ENCODE measurements around the gene PSKH1.
A peak's percentile ranks its signal among the peaks of the same experiment; 100 is the strongest.

The PSKH1 gene

GRCh38 chr16:67847064-67847861, 45.8 kb upstream of the PSKH1 start, which contains the start of gene CENPT:
Gene CENPT (minus strand): TSS chr16:67847693. CDS start chr16:67833859, 13,834 bp downstream.
- DNase-seq (ENCODE audit: low read depth): peak; percentile 36
- peak within 1 kb of the TSS; percentile 88 for H3K4me3 ChIP-seq (ENCODE audit: control insufficient read depth, low read depth, low read length)
- TF ChIP-seq CTCF (conservative IDR thresholded peaks at IDR 0.05; ENCODE audit: control insufficient read depth, insufficient read depth, low read depth, low read length): no peak

- DNase-seq (ENCODE audit: low read depth): no peak
- no peak for TF ChIP-seq CTCF (conservative IDR thresholded peaks at IDR 0.05; ENCODE audit: control insufficient read depth, insufficient read depth, low read depth, low read length)
- peak overlapping the region; percentile 88 for H3K4me3 ChIP-seq (ENCODE audit: control insufficient read depth, low read depth, low read length)
These were observed 44.9 kb upstream of the PSKH1 start for GRCh38 chr16:67848118-67848517.

DNA sequence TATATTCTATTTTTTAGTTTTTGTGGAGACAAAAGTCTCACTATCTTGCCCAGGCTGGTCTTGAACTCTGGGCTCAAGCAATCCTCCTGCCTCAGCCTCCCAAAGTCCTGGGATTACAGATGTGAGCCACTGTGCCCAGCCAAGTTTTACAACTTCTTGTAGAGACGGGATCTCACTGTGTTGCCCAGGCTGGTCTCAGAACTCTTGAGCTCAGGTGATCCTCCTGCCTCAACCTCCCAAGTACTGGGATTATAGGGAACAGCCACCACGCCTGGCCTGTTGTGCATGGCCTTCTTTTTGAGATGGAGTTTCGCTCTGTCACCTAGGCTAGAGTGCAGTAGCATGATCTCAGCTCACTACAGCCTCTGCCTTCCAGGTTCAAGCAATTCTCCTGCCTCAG, 39.4 kb upstream of the PSKH1 start:
- H3K4me3 ChIP-seq (ENCODE audit: control insufficient read depth, low read depth, low read length): no peak overlapping the region
- DNase-seq (ENCODE audit: low read depth): no peak
- TF ChIP-seq CTCF (conservative IDR thresholded peaks at IDR 0.05; ENCODE audit: control insufficient read depth, insufficient read depth, low read depth, low read length): no peak

DNA sequence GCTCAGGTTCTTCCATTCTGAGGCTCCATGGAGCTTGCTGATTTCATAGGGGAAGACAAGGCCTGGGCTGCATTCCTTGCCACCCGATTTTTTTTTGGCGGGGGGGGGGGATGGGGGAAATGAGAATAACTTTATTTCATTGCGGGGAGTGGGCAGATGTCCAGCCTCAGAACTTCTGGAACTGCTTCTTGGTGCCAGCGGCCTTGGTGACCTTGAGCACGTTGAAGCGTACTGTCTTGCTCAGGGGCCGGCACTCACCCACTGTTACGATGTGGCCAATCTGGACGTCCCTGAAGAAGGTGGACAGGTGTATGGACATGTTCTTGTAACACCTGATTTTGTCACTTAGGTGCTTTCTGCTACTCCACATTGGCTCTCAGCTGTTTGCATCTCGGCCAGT, 37.3 kb upstream of the PSKH1 start:
- DNase-seq (ENCODE audit: low read depth): no peak
- H3K4me3 ChIP-seq (ENCODE audit: control insufficient read depth, low read depth, low read length): no peak overlapping the region

GRCh38 chr16:67856927-67857546, 36.0 kb upstream of the PSKH1 start:
- no peak overlapping the region for H3K4me3 ChIP-seq (ENCODE audit: control insufficient read depth, low read depth, low read length)
- DNase-seq (ENCODE audit: low read depth): no peak
- TF ChIP-seq CTCF (conservative IDR thresholded peaks at IDR 0.05; ENCODE audit: control insufficient read depth, insufficient read depth, low read depth, low read length): no peak

More for the DNA sequence above, 37.3 kb upstream of the PSKH1 start:
- no peak for TF ChIP-seq CTCF (conservative IDR thresholded peaks at IDR 0.05; ENCODE audit: control insufficient read depth, insufficient read depth, low read depth, low read length)

DNA sequence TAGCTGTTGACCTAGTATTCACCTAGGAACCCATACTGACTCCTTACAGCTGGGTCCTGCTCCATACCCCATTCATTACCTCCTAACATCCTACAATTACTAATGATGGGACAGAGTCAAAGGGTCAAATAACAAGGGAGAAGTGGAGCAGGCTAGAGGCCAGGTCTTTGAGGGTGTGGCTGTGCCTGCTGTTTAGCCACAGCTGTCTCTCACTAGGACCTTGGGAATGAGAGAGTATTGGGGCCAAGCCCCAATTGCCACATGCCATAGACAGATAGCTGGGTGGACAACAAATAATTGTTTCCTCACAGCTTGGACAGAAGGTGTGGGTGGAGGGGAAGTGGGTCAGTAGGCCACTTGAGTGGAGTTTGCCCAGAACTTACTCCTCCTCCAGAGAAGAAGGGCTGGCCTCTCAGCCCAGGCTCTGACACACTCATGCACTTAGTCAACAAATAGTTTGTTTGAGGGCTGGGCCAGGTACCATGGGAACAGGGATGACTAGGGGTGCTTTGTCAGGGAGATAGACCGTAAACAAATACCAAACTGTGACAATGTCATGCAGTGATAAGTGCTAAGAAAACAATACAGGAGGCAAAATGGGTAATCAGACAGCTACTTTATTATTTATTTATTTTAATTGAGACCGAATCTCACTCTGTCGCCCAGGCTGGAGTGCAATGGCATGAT, 35.4 kb upstream of the PSKH1 start:
- TF ChIP-seq CTCF (conservative IDR thresholded peaks at IDR 0.05; ENCODE audit: control insufficient read depth, insufficient read depth, low read depth, low read length): no peak
- peak; percentile 97 for DNase-seq (ENCODE audit: low read depth)
- H3K4me3 ChIP-seq (ENCODE audit: control insufficient read depth, low read depth, low read length): no peak overlapping the region

Data from fibroblast of mammary gland (primary cell).